ENCODE data around the gene SORCS2.

SORCS2 gene

GRCh38 chr4:7390906-7391636 is 198.7 kb downstream of the SORCS2 start:
- TF ChIP-seq REST (IDR thresholded peaks at IDR 0.05; ENCODE audit: low read depth), result no peak
- no peak for TF ChIP-seq EGR1 (IDR thresholded peaks at IDR 0.05)
- no peak for TF ChIP-seq CREB1 (IDR thresholded peaks at IDR 0.05; ENCODE audit: low read depth)
- TF ChIP-seq YY1 (IDR thresholded peaks at IDR 0.05; ENCODE audit: low read depth), result no peak
- no peak for TF ChIP-seq TCF12 (IDR thresholded peaks at IDR 0.05; ENCODE audit: low read depth)
- no peak for TF ChIP-seq TEAD4 (IDR thresholded peaks at IDR 0.05)
- TF ChIP-seq CEBPB (IDR thresholded peaks at IDR 0.05), result no peak
- no peak for TF ChIP-seq TAF1 (IDR thresholded peaks at IDR 0.05; ENCODE audit: low read depth)
- no peak for TF ChIP-seq EP300 (IDR thresholded peaks at IDR 0.05; ENCODE audit: borderline replicate concordance)
- no peak for TF ChIP-seq RAD21 (IDR thresholded peaks at IDR 0.05; ENCODE audit: low read depth)
- TF ChIP-seq ZBTB7A (IDR thresholded peaks at IDR 0.05; ENCODE audit: low read depth), result no peak
- no peak for TF ChIP-seq USF1 (IDR thresholded peaks at IDR 0.05)
- TF ChIP-seq NFIC (IDR thresholded peaks at IDR 0.05), result no peak
- no peak for TF ChIP-seq FOXM1 (IDR thresholded peaks at IDR 0.05; ENCODE audit: borderline replicate concordance, low read depth)
- TF ChIP-seq MAX (IDR thresholded peaks at IDR 0.05), result no peak

GRCh38 chr4:7391637-7392437 is 199.5 kb downstream of the SORCS2 start:
- TF ChIP-seq MAX (IDR thresholded peaks at IDR 0.05) (no peak), FOXM1 (IDR thresholded peaks at IDR 0.05; ENCODE audit: borderline replicate concordance, low read depth) (no peak), EP300 (IDR thresholded peaks at IDR 0.05; ENCODE audit: borderline replicate concordance) (no peak), EGR1 (IDR thresholded peaks at IDR 0.05) (no peak), REST (IDR thresholded peaks at IDR 0.05; ENCODE audit: low read depth) (no peak), TEAD4 (IDR thresholded peaks at IDR 0.05) (no peak)

GRCh38 chr4:7392438-7393421 is 200.4 kb downstream of the SORCS2 start:
- TF ChIP-seq REST (IDR thresholded peaks at IDR 0.05; ENCODE audit: low read depth) (no peak), TEAD4 (IDR thresholded peaks at IDR 0.05) (no peak), CEBPB (IDR thresholded peaks at IDR 0.05) (no peak), RAD21 (IDR thresholded peaks at IDR 0.05; ENCODE audit: low read depth) (no peak), EGR1 (IDR thresholded peaks at IDR 0.05) (no peak), YY1 (IDR thresholded peaks at IDR 0.05; ENCODE audit: low read depth) (no peak), MAX (IDR thresholded peaks at IDR 0.05) (no peak), TAF1 (IDR thresholded peaks at IDR 0.05; ENCODE audit: low read depth) (no peak), NFIC (IDR thresholded peaks at IDR 0.05) (no peak), CREB1 (IDR thresholded peaks at IDR 0.05; ENCODE audit: low read depth) (no peak)

Measured in Ishikawa (cell line).